ENCODE measurements around the gene FKBP5. TPM values are rescaled to one million over a fixed set of nuclear protein-coding genes. Genes with fewer than 3 reads are reported as not detected.
A peak's percentile ranks its signal among the peaks of the same experiment; 100 is the strongest.

The FKBP5 gene
- total RNA-seq, 2 experiments from 2014 or later, result 202 to 208 TPM

Small RNA genes lying within 50 kb of the gene (microRNA-seq; reads per million reads assigned to microRNA genes)
- gene MIR5690 (ENCODE audit: borderline microRNAs expressed, borderline replicate concordance), result 10.4 reads per million, percentile 23 among the genes with 10 or more reads in this experiment

Other genes with a start within 250 kb of the FKBP5 start
- gene FANCE, start 236.6 kb downstream of the FKBP5 start, total RNA-seq, result 10 to 100 TPM; 16.3 TPM
- gene RPL10A, start 220.5 kb downstream of the FKBP5 start, total RNA-seq, result 1,000 to 10,000 TPM; 2,437 to 2,507 TPM
- gene TEAD3, start 191.8 kb downstream of the FKBP5 start, total RNA-seq, result 1 to 10 TPM; 1.1 to 1.4 TPM
- not detected for gene TULP1, start 176.0 kb downstream of the FKBP5 start, total RNA-seq
- 1 to 10 TPM; 3.1 to 3.9 TPM for gene ARMC12, start 48.1 kb upstream of the FKBP5 start, total RNA-seq
- not detected for gene CLPSL2, start 87.7 kb upstream of the FKBP5 start, total RNA-seq
- gene CLPSL1, start 92.1 kb upstream of the FKBP5 start, total RNA-seq, result not detected
- gene CLPS, start 108.4 kb upstream of the FKBP5 start, total RNA-seq, result not detected
- not detected for gene LHFPL5, start 116.4 kb upstream of the FKBP5 start, total RNA-seq
- gene SRPK1, start 232.2 kb upstream of the FKBP5 start, total RNA-seq, result 100 to 1,000 TPM; 126 to 127 TPM

All from activated naive CD4-positive, alpha-beta T cell treated with anti-CD3 and anti-CD28 coated beads for 36 hours (primary cell).